Measurements from ENCODE around the gene CCNK.

- TF ChIP-seq CTCF (IDR thresholded peaks at IDR 0.05; ENCODE audit: insufficient read depth, low read length, poor library complexity, severe bottlenecking) (no peak), EZH2phosphoT487 (conservative IDR thresholded peaks at IDR 0.05; ENCODE audit: low read length) (no peak)
These were observed 38.2 kb downstream of the CCNK start for GRCh38 chr14:99519347-99519881.

All from SU-DHL-6 (cell line).